NOMO-1 (cell line): ENCODE measurements around the gene TAF10.

Experiments used
- DNase-seq, 2 experiments: peaks; one replicate each; lab custom pipeline; 2025; ENCODE audit not compliant: unreplicated experiment in 2 of 2; lab: John Stamatoyannopoulos, UW

Gene TAF10

DNA sequence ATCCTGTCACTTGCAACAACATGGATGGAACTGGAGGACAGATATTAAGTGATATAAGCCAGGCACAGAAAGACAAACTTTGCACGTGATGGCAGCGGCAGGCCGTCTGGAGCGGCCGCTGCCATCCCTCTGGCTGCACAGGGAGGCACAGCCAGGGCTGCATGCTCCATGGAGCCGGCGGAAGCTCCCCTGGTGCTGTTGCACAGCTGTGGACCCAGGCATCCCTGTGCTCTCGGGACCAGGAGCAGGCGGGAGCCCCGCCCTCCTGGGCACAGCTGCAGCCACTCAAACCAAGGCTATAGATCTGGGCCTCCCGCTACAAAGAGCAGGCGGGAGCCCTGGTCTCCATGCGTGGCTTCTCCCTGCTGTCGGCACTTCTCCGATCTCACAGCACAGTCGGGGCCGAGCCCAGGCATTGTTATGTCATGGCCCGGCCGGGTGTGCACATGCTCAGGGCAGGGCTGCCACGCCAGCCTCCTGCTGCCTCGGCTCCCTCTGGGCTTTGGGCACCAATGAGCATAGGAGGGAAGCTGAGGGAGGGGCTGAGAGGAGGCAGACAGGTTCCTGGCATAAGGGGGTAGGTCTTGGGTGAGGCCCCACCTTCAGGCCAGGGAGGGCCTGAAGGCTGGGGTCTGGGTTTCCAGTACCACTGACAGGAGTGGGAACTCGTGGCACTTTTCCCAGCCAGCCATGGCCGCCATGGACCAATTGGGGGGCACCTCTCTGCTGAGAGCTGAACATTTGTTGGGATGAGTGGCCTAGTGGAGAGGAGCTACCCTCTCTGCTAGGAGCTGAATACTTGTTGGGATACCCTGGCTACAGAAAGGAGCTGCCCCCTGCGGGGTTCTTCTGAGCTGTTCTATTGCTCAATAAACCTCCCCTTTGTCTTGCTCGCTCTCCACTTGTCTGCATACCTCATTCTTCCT lies 25.3 kb downstream of the TAF10 start:
- no peak for DNase-seq

DNA sequence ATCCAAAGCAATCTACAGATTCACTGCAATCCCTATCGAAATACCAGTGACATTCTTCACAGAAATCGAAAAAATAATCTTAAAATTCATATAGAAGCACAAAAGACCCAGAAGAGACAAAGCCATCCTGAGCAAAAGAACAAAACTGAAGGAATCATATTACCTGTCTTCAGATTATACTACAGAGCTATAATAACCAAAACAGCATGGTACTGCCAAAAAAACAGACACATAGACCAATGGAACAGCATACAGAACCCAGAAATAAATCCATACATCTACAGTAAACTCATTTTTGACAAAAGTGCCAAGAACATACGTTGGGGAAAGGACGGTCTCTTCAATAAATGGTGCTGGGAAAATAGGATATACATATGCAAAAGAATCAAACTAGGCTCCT lies 27.5 kb downstream of the TAF10 start:
- no peak for DNase-seq

DNA sequence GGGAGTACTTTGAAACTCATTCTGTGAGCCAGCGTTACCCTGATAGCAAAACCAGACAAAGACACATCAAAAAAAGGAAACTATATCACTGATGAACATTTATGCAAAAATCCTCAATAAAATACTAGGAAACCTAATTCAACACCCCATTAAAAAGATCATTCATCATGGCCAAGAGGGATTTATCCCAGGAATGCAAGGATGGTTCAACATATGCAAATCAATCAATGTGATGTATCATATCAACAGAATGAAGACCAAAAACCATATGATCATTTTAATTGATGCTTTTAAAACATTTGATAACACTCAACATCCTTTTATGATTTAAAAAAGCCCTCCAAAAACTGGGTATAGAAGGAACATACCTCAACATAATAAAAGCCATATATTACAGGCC lies 28.4 kb downstream of the TAF10 start:
- DNase-seq, result no peak

DNA sequence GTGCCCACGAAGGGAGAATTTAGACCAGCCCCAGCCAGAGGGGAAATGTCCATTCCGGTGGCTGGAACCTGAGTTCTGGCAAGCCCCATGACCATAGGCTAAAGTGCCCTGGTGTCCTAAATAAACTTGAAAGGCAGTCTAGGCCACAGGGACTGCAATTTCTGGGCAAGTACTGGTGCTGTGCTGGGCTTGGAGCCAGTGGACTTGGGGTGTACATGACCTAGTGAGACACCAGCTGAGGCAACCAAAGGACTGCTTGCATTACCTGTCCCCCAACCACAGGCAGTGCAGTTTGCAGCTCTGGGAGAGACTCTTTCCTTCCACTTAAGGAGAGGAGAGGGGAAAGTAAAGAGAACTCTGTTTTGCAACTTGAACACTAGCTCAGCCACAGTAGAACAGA lies 32.3 kb downstream of the TAF10 start:
- no peak for DNase-seq

DNA sequence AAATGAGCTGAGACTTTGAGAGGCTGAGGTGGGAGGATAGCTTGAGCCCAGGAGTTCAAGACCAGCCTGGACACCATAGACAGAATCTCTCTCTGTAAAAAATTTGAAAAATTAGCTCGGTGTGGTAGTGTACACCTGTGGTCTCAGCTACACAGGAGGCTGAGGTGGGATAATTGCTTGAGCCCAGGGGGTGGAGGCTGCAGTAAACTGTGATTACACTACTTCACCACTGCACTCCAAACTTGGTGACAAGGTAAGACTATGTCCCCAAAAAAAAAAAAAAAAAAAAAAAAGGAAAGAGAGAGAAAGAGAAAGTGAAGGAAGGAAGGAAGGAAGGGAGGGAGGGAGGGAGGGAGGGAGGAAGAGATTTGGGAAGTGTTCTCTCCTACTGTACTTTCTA lies 33.9 kb downstream of the TAF10 start:
- no peak for DNase-seq

DNA sequence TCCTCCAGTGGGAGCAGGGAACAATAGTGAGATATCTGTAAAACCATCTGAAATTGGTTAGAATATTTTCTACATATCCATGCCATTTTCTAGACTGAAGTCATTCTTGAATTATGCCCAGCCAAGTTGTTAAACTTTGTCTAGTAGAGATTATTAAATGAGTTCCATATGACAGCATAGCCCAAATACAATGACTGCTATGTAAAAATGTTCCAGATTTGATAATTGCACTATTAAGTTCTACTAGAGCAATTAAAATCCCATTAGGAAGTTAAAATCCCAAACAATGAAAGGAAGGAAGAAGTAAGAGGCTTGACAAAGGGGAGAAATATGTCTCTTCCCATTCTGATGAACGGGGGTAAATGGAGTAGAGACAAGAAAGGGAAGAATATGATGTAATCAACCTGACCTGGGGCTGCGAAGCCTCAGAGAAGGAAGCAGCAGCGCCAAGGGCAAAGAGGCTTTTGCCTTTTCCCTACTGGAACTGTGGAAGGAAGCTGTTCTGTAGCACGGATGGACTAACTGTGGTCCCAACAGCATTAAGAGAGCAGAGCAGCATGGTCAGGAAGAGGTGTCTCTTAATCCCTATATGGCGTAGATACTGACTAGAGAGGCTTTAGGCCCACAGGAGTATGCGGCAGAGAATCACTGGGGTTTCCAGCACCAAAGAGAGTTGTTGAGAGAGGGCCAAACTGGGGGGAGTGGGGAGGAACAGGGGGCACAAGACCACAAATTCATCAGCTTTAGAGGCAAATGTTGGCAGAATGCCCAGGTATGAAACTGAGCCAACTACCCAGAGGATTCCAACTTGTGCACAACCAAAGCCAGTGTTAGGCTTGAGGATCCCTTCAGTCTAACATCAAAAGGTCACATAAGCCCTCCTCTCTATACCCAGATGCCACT lies 35.3 kb downstream of the TAF10 start:
- no peak for DNase-seq

DNA sequence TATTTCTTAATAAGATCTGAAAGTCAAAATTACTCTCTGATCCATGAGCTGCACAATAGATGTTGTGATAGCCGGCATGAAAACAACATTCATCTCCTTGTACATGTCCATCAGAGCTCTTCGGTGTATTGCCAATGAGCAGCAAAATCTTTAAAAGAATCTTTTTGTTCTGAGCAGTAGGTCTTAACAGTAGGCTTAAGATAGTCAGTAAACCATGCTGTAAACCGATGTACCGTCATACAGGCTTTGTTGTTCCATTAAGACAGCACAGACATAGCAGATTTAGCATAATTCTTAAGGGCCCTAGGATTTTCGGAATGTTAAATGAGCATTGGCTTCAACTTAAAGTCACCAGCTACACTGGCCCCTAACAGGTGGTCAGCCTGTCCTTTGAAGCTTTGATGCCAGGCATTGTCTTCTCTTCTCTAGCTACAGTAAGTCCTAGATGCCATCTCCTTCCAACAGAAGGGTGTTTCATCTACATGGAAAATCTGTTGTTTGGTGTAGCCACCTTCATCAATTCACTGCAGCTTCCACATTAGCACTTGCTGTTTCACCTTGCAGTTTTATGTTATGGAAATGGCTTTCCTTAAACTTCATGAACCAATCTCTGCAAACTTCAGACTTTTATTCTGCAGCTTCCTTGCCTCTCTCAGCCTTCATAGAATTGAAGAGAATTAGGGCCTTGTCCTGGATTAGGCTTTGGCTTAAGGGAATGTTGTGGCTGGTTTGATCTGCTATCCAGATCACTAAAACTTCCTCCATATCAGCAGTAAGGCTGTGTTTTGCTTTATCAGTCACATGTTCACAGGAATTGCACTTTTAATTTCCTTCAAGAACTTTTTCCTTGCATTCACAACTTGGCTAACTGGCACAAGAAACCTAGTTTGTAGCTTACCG lies 37.0 kb downstream of the TAF10 start:
- DNase-seq, result no peak

DNA sequence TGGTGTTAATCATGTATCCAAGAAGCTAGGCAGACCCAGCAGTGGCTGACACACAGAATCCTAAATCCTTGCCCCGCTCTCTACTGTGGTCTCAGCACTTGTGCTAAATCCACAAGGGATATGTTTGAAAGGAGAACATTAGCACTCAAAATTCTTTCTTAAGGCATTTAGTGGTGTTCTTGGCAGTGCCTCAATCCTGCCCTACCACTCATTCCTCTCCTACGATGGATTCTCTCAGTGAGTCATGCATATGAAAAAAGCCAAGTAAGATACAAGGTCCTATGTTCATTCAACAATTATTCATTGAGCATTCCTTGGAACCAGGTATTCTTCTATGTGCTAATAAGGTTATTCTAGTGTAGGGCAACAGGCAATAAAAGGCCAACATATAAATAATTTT lies 39.8 kb downstream of the TAF10 start:
- no peak for DNase-seq

DNA sequence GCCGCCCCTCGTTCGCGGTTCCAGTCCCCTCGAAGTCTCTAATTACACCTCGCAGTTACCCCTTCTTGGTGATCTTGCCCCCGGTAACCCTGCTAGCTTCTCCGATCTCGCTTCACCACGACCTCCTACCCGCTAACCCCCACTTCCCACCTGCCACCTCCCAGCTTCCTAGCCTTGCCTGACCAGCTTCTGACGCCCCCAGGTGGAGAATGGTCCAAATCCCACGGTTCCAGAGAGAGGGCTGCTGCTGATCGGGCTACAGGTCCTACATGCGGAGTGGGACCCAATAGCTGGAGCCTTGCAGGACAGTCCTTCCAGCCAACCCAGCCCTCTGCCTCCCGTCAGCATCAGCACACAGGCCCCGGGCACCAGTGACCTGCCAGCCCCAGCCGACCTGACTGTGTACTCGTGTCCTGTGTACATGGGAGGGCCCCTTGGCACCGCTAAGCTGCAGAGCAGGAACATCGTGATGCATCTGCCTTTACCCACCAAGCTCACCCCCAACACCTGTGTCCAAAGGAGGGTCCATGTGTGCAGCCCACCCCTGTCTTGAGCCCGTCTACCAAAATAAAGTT lies 40.5 kb downstream of the TAF10 start:
- no peak for DNase-seq

DNA sequence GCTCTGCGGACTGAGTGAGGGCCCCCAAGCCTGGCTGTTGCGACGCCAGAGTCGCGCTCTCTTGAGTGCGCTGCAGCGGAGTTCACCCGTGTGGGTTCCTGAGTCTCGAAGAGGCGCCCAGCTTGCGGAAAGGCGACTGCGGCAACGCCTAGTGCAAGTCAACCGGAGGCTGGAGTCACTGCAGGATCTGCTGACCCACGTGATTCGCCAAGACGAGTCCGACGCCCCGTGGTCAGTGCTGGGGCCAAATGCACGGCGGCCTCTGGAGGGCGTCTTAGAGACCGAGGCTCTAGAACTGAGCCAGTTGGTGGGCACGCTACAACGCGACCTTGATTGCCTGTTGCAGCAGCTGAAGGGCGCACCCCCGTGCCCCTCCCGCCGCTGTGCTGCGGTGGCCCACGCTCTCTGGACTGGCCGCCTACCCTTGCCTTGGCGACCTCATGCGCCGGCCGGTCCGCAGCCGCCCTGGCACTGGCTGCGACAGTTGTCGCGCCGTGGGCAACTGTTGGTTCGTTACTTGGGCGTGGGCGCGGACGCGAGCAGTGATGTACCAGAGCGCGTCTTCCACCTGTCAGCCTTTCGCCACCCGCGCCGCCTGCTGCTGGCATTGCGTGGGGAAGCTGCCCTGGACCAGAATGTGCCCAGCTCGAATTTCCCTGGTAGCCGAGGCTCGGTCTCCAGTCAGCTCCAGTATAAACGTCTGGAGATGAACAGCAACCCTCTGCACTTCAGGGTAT lies 41.2 kb downstream of the TAF10 start:
- no peak for DNase-seq

DNA sequence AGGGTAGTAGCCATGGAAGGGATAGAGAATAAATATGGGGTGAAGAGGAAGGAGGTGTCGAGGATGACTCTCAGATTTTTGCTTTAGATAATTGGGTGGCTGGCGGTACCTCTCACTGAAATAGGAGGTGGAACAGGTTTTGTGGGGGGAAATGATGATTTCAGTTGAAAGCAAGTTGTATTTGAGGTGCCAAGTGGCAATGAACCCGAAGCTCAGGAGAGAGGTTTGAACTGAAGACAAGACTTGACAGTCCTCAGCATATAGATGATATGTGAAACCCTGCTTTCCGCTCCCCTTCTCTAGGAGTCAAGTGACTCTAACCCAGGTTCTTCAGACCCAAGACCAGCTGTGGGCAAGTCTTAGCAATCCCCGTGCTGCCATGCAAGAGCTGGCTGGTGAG lies 42.3 kb downstream of the TAF10 start:
- no peak for DNase-seq

DNA sequence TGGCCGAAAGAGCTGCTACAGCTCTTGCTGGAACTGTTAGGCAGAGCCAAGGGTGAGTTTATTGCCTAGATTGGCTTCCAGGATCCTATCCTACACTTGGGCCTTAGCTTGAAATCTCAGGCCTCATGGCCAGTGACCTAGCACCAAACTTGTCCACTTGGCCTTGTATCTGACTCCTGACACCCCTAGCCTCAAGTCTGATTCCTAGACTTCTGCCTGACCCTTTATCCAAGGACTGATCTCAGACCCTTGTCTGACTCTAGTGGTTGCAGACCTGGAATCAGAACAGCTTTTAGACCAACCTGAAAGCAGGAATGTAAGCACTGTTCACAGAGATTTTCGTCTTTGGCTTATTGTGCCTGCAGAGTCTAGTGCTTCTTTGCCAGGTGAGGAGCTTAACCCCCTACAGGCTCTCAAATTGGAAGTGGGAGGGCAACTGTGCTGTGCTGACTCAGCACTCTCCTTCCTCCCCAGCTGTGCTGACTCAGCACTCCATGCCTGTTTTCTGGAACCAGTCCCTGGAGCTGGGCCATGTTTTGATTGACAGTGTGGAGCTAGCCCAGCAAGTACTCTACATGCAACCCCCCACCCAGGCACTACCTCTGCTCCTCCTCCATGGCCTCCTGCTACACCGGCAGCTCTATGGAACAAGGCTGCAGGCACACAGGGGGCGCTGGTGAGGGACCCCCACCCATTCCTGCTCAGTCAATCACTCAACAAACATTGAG lies 43.7 kb downstream of the TAF10 start:
- DNase-seq, result no peak

DNA sequence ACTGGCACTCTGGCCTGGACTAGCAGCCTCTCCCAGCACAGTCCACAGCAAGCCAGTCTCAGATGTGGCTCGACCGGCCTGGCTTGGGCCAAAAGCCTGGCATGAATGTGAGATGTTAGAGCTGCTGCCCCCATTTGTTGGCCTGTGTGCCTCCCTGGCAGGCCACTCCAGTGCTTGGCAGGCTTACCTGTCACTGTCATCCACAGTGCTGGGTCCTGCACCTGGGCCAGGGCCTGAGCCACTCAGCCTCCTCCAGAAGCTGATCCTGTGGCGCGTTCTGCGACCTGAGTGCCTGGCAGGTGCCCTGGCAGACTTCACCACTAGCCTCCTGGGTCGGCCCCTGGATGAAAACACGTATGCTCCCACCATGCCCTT lies 44.7 kb downstream of the TAF10 start:
- DNase-seq, result no peak

DNA sequence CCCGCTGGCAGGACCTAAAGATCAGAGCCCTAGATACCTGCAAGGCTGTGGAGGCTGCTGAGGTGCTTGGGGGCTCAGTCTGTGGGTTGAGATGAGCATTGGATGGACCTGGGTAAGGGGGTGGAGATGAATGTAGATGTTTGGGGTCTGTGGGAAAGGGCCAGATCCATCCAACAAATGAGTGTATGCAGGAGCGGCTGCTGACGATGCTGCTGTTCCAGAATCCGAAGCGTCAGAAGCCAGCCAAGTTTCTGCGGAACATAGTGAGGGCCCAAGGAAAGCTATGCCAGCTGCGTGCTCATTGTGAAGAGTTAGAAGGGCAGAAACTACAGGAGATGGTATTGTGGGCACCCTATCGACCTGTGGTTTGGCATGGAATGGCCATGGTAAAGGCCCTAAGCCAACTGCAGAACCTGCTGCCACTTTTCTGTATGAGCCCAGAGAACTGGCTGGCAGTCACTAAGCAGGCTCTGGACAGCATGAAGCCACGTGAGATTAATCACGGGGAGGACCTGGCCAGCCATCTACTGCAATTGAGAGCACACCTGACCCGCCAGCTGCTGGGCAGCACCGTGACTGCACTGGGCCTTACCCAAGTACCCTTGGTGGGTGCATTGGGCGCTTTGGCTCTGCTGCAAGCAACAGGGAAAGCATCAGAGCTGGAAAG lies 45.2 kb downstream of the TAF10 start:
- no peak for DNase-seq

DNA sequence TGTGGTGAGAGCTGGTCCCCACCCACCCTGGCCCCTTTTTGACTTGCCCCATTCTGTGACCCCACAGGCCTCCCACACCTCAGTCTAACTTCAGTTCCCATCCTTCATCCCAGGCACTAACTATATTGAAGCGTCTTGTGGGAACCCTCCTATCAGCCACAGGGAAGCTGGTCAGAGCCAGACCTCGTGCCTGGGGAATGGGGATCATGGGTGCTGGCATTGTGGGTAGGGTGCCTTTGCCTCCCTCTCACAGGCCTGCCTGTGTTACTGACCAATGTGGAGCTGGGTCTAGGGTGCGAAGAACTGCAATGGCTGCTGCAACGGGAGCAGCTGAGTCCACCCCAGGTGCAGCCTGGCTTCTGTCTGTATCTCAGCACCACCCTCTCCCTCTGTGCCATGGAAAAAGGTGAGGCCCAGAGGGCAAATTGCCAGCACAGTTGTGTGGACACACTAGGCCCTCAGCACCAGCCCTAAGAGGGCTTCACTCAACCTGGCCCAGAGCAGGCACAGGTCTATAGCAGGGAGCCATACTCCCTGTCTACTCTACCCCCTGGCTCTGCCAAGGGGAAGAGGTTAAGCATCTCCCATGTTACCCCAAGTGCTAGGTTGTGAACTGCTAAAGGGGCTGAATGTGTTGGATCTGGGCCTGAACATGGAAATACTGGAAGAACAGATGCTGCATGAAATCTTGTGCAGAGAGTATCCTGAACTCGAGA lies 45.9 kb downstream of the TAF10 start:
- no peak for DNase-seq

DNA sequence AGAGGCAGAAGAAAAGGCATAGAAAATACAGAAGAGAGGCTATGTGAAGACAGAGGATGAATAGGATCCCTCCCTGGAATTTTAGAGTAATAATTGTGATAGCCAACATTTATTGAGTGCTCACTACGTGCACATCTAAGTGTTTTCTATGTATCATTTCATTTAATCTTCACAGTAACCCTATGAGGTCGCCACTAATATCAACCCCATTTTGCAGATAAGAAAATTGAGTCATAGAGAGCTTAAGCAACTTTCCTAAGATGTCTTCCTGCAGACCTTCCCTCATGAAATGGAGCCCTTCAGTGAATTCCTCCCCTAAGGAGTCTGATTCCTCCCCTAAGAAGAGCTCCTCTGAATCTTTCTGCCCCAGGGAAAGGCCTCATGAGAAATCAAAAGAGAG lies 46.7 kb downstream of the TAF10 start:
- DNase-seq, result no peak

DNA sequence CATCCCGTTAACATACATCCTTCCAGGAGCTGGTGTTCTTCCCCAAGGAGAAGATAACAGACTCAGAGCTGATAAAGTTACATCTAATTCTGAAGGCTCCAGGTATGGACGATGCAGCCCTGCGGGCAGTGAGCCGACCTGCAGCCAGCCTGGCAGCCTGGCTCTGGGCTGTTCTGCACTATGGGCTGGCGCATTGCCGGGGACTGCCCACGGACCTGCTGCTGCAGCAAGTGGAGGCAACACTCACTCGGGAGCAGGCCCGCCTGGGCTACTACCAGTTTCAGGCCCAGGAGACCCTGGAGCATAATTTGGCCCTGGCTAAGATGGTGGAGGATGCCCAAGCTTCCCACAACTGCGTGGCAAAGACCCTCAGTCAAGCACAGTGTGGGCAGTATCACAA lies 48.3 kb downstream of the TAF10 start:
- no peak for DNase-seq

DNA sequence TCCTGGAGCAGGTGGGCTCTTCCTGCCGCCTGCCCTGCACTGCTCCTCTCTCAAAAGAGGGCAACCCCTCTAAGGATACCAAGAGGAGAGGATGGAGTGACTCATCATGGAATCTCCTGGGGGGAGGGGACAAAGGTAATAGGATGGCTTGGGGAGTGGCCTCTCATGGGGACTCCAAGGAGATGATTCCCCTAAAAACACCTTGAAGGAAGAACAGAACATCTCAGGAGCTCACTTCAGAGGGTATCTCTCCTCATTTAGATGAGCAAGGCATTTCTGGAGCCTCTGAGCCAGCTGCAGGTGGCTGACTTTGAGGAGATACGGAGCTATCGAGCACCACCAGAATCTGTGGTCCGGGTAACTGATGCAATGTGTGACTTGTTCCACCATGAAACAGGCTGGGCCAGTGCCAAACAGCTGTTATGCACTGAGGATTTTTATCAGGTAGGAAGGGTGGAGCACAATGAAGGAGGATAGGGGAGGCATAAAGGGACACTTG lies 48.8 kb downstream of the TAF10 start:
- no peak for DNase-seq
